Small intestine (tissue), 16 donors: ENCODE data around the gene RAB4A. TPM values are rescaled to one million over a fixed set of nuclear protein-coding genes. Genes with fewer than 3 reads are reported as not detected.

Experiments used
- DNase-seq, 2 donors: peaks; one replicate each; pipeline versions ENCODE4 v3.0.0 to v3.0.0-alpha.2; 2013
- FAIRE-seq: peaks from 2 replicates; lab custom pipeline; 2012; peaks lifted over from hg19 to GRCh38; lab: Jason Lieb, UNC
- H3K27ac ChIP-seq, 3 donors: one replicate each; pipeline ENCODE4 v1.5.1; 2013; ENCODE audit warnings: low read length in 2 of 3, mild to moderate bottlenecking in 2 of 3, control low read depth in 1 of 3, inconsistent platforms in 1 of 3, low read depth in 1 of 3, moderate library complexity in 1 of 3
- H3K27me3 ChIP-seq, 3 donors: one replicate each; pipeline ENCODE4 v1.6.1; 2013; ENCODE audit warnings: low read length in 3 of 3, inconsistent platforms in 1 of 3; ENCODE audit not compliant: control insufficient read depth in 3 of 3, insufficient read depth in 3 of 3
- H3K36me3 ChIP-seq, 3 donors: one replicate each; pipeline ENCODE4 v1.6.1; 2013; ENCODE audit warnings: low read length in 3 of 3, inconsistent platforms in 1 of 3, low read depth in 1 of 3, mild to moderate bottlenecking in 1 of 3, moderate library complexity in 1 of 3; ENCODE audit not compliant: control insufficient read depth in 3 of 3, insufficient read depth in 2 of 3
- H3K4me1 ChIP-seq, 3 donors: one replicate each; pipeline ENCODE4 v1.6.1; 2013; ENCODE audit warnings: low read length in 2 of 3, inconsistent platforms in 1 of 3, low read depth in 1 of 3, mild to moderate bottlenecking in 1 of 3, moderate library complexity in 1 of 3; ENCODE audit not compliant: control insufficient read depth in 3 of 3, insufficient read depth in 2 of 3
- H3K4me3 ChIP-seq, 3 donors: one replicate each; pipeline ENCODE4 v1.5.1; 2013; ENCODE audit warnings: low read length in 3 of 3, control low read depth in 1 of 3, inconsistent platforms in 1 of 3, low read depth in 1 of 3, mild to moderate bottlenecking in 1 of 3, moderate library complexity in 1 of 3
- H3K9me3 ChIP-seq, 2 donors: one replicate each; pipeline ENCODE4 v1.6.1; 2013; ENCODE audit warnings: low read depth in 1 of 2, low read length in 1 of 2; ENCODE audit not compliant: control insufficient read depth in 2 of 2, insufficient read depth in 1 of 2
- WGBS, 3 donors: extraction: QIAGEN DNeasy Blood & Tissue Kit; methylation state at CpG; one replicate each; pipeline ENCODE4 v1.1.7; 2013; 5-methylcytosine and 5-hydroxymethylcytosine counted together
- long read RNA-seq, 10 donors: transcript quantifications; one replicate each; lab custom pipeline, GENCODE V29; 2026
- polyA plus RNA-seq, 4 donors: library from polyadenylated mRNA; stranded (reverse) in 3 of 4; unstranded in 1 of 4; fragments of 200-250 nt in 3 of 4; fragments of 120-200 nt in 1 of 4; gene quantifications; one replicate each; pipeline versions ENCODE4 v1.2.1 to v1.2.3, GENCODE V29; 2013
- donor health status: healthy with polysubstance abuse.
- donor health status: control.
- donor health status: control.
- donor health status: Bipolar disorder and iron deficiency.
- donor health status: healthy.

RAB4A gene, protein sequence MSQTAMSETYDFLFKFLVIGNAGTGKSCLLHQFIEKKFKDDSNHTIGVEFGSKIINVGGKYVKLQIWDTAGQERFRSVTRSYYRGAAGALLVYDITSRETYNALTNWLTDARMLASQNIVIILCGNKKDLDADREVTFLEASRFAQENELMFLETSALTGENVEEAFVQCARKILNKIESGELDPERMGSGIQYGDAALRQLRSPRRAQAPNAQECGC
- 10 to 100 TPM; 30.0 to 63.9 (median 34.7) TPM for polyA plus RNA-seq
- long read RNA-seq, donor 1 = 0 reads
- long read RNA-seq, donor 2, transcript RAB4A-201 (8 exons, 2,966 nt) = major isoform, 10 of 11 reads
- long read RNA-seq, donor 2, partial matches to known transcripts = 0 of 11 reads
- long read RNA-seq, donor 2, other reads (novel, unspliced or antisense) = 0 of 11 reads
- long read RNA-seq, donor 3, transcript RAB4A-201 (8 exons, 2,966 nt) = major isoform, 24 of 39 reads
- long read RNA-seq, donor 3, partial matches to known transcripts = 13 of 39 reads
- long read RNA-seq, donor 3, other reads (novel, unspliced or antisense) = 0 of 39 reads
- long read RNA-seq, donor 4, partial matches to known transcripts = 0 of 1 reads
- long read RNA-seq, donor 4, other reads (novel, unspliced or antisense) = 0 of 1 reads
- long read RNA-seq, donor 5, transcript RAB4A-201 (8 exons, 2,966 nt) = major isoform, 7 of 13 reads
- long read RNA-seq, donor 5, partial matches to known transcripts = 6 of 13 reads
- long read RNA-seq, donor 5, other reads (novel, unspliced or antisense) = 0 of 13 reads
- long read RNA-seq, donor 6, transcript RAB4A-201 (8 exons, 2,966 nt) = major isoform, 24 of 26 reads
- long read RNA-seq, donor 6, partial matches to known transcripts = 0 of 26 reads
- long read RNA-seq, donor 6, other reads (novel, unspliced or antisense) = 0 of 26 reads
- long read RNA-seq, donor 7 = 0 reads
- long read RNA-seq, donor 8, partial matches to known transcripts = 0 of 1 reads
- long read RNA-seq, donor 8, other reads (novel, unspliced or antisense) = 0 of 1 reads
- long read RNA-seq, donor 9, partial matches to known transcripts = 0 of 2 reads
- long read RNA-seq, donor 9, other reads (novel, unspliced or antisense) = 0 of 2 reads
- long read RNA-seq, donor 10, transcript RAB4A-201 (8 exons, 2,966 nt) = major isoform, 41 of 43 reads
- long read RNA-seq, donor 10, partial matches to known transcripts = 0 of 43 reads
- long read RNA-seq, donor 10, other reads (novel, unspliced or antisense) = 0 of 43 reads

DNA sequence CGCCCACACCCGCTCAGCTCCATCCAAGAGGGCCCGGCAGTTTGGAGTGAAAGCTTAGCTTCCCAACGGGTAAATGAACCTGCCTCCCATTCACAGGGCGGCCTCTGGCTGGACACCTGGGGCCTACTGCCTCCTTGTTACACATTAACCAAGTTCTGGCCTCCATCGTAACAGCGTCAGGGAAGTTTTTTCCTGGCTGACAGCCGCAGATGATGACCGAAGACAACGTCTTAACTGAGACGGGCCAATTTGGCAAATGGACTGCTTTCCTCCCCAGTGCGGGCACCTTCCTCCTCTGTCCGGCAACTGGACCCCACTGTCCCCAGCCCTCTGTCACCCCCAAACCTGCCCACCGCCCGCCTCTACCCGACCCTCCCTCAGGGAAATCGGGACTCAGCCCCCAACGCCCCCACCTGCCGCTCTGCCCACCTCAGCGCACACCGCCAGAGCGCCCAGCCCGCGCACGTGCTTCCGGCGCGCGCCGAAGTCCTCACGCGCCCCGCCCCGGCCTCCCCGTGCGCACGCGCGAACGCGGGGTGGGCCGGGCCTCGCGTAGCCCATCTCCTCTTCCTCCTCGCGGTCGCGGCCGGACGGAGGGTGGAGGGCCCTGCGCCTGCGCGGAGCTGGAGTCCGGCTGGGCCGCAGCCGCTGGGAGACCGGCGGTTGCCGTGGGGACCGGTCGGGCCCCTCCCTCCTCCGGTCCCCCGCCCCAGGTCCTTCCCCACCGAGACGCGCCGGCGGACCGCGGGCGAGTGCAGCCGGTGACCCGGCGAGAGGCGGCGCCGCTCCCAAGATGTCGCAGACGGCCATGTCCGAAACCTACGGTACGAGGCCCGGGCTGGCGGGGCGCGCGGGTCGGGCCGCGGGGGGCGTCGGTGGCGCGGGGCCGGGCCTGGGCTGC is at the start of gene RAB4A:
Gene RAB4A (plus strand): TSS at position 565 of the 901 bp plus-strand sequence. CDS start 229 bp downstream, at position 794.
- Histone ChIP-seq H3K27me3 (no peaks in the 10 kb centered on the region), H3K4me1 (peaks cover 9 to 27% (median 10%) of the 10 kb centered on the region in 3 donors), H3K27ac (peak within 1 kb of the TSS; percentile 85 to 93 (median 91)), H3K9me3 (peaks cover 0 to 10% of the 10 kb centered on the region in 2 donors), H3K4me3 (peak within 1 kb of the TSS; percentile 70 to 94 (median 88)), H3K36me3 (no peaks in the 10 kb centered on the region)
- WGBS, 3 donors = 3 to 9% (median 8%) methylated on average over 50 to 95 of the region's 95 CpGs
- DNase-seq (peak; percentile 94 to 95), FAIRE-seq (no peak)

DNA sequence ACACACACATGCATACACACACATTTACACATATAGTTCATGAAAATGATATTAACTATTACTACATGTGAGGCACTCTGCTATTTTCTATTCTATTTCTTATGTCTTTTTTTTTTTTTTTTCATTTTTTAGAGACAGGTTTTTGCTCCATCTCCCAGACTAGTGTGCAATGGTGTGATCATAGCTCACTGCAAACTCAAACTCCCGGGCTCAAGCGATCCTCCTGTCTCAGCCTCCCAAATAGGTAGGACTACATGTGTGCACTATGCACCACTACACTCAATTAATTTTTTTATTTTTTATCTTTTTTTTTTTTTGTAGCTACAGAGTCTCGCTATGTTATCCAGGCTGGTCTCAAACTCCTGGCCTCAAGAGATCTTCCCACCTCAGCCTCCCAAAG is 48.8 kb upstream of the RAB4A start:
- Histone ChIP-seq H3K27me3 (no peaks in the 10 kb centered on the region), H3K4me3 (no peak overlapping the region), H3K36me3 (no peaks in the 10 kb centered on the region), H3K9me3 (no peaks in the 10 kb centered on the region), H3K27ac (peak overlapping the region in 2 of 3 donors; percentile 92 to 94), H3K4me1 (peaks cover 2 to 49% (median 3%) of the 10 kb centered on the region in 3 donors)
- no peak for DNase-seq
- FAIRE-seq = no peak
- 92 to 99% (median 95%) methylated on average over 3 of the region's 3 CpGs for WGBS, 3 donors

DNA sequence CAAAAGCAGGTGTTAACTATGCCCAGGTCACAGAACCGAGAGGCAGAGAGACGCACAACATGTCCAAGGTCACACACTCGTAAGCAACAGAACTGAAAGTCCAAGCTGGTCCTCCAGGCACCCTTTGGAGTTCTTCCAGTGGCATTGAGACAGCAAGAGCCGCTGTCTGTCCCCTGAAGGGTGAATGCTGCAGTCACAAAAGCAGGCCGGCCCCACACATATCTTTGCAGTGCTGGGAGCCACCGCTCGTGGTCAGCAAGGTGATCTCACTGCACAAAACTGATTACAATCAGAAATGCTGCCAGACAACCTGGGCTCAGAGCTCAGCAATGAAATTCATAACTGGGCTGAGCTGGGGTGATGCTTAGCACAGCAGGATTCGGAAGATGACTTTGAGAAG is 47.4 kb upstream of the RAB4A start:
- Histone ChIP-seq H3K9me3 (no peaks in the 10 kb centered on the region), H3K4me1 (peaks cover 2 to 51% (median 3%) of the 10 kb centered on the region in 3 donors), H3K27ac (peak overlapping the region; percentile 11 to 21 (median 12)), H3K36me3 (no peaks in the 10 kb centered on the region), H3K4me3 (no peak overlapping the region), H3K27me3 (no peaks in the 10 kb centered on the region)
- 21 to 60% (median 43%) methylated on average over 8 of the region's 8 CpGs for WGBS, 3 donors
- DNase-seq (peak; percentile 57 to 77), FAIRE-seq (no peak)

DNA sequence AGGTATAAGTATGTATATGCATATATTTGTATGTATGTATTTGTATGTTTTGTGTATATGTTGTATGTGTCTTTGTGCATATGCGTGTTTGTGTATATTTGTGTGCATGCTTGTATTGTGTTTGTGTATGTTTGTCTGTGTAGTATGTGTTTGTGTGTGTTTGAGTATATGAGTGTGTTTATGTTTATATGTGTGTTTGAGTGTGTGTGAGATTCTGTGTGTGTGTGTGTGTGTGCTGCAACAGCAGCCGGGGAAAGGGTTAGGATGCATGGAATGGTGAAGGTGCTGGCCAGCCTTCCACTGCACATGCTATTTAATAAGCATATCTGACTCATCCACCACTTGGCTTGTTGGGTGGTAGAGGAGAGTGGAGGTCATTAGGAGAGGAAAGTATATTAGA is 46.6 kb upstream of the RAB4A start:
- FAIRE-seq = no peak
- H3K4me1 ChIP-seq = peaks cover 2 to 55% (median 6%) of the 10 kb centered on the region in 3 donors
- WGBS, 3 donors = 58 to 68% (median 65%) methylated on average over 2 of the region's 2 CpGs

DNA sequence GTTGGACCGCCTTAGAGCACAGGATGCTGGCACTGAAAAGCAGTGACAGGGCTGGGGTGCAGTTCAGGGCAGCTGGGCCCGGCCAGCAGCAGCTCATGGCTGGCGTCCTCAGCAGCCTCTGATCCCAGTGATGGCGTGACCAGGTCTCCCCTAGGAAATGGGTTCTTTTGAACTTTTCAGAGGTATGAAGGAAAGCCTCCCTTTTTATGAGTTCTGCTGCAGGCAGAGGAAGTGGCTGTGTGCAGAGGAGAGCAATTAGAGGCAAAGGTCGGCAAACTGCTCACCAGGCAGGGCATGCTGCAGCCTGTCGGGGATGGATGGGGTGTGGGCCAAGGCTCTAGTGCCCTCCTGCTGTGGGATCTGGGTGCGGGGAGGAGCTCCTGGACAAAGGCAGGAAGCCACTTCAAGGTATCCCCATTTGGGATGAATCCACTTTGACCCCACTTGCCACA is 45.6 kb upstream of the RAB4A start:
- H3K36me3 ChIP-seq = no peaks in the 10 kb centered on the region
- no peak for FAIRE-seq
- peak; percentile 89 to 90 for DNase-seq
- no peaks in the 10 kb centered on the region for H3K27me3 ChIP-seq
- no peaks in the 10 kb centered on the region for H3K9me3 ChIP-seq
- H3K4me1 ChIP-seq = peaks cover 2 to 65% (median 6%) of the 10 kb centered on the region in 3 donors
- H3K4me3 ChIP-seq = no peak overlapping the region
- WGBS, 3 donors = 25 to 58% (median 44%) methylated on average over 7 of the region's 7 CpGs
- H3K27ac ChIP-seq = peak overlapping the region; percentile 18 to 71 (median 30)

More for the DNA sequence above, 46.6 kb upstream of the RAB4A start:
- Histone ChIP-seq H3K27ac (no peak overlapping the region), H3K36me3 (no peaks in the 10 kb centered on the region), H3K4me3 (no peak overlapping the region), H3K27me3 (no peaks in the 10 kb centered on the region), H3K9me3 (no peaks in the 10 kb centered on the region)
- DNase-seq = peak in 1 of 2 donors; percentile 48

DNA sequence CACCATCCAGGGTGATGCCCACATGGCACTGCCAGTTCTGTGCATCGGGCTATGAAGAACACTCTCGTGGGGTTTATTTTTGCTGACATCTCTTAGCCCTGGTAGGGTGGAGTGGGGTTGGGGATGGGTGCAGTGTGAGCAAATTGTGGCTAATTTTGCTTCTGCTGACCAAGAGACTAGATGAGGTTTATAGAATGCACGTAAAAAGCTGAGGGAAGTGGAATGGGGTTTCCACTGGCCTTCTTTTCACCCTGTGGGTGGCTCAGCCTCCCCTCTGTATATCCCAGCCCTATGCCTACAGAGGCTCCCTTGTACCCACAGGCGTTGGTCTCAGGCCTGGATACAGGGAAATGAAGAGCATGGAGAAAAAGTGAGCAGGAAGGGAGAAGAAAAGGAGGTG is 44.1 kb upstream of the RAB4A start:
- WGBS, 3 donors = 72 to 81% (median 78%) methylated on average over 4 of the region's 4 CpGs
- H3K4me1 ChIP-seq = peaks cover 2 to 51% (median 6%) of the 10 kb centered on the region in 3 donors
- no peaks in the 10 kb centered on the region for H3K9me3 ChIP-seq
- H3K27me3 ChIP-seq = no peaks in the 10 kb centered on the region
- no peak overlapping the region for H3K27ac ChIP-seq
- no peak for FAIRE-seq
- no peak for DNase-seq
- no peaks in the 10 kb centered on the region for H3K36me3 ChIP-seq
- no peak overlapping the region for H3K4me3 ChIP-seq

DNA sequence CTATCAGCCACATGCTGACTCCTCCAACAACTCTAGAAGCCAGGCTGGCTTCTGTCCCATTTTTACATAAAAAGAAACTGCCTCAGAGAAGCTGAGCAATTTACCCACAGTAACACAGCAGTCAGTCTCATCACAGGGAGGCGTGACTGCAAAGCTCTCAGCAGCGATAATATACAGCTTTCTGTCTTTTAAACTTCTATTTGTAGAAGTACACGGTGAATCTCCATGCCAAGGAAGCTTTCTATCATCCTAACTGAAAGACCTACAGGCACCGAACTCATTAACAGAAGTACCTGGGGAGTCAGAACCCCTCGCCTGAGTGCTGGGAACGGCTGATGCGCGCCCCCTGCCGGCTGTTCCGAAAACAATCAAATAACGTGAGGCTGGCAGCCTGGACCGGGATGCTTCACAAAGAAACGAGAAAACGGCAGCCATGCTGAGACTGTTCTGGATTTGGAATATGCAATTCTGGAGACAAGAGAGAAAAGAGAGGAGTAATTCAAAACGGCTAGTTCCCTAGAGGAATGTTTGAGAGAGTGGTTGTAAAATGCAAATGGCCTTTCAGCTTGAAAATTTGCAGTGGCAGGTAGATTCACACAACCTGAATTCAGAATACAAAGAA is 43.5 kb upstream of the RAB4A start:
- DNase-seq (peak; percentile 83 to 89), FAIRE-seq (no peak)
- no peaks in the 10 kb centered on the region for H3K9me3 ChIP-seq
- H3K4me3 ChIP-seq = no peak overlapping the region
- 4 to 9% (median 8%) methylated on average over 15 of the region's 15 CpGs for WGBS, 3 donors
- H3K36me3 ChIP-seq = no peaks in the 10 kb centered on the region
- H3K4me1 ChIP-seq = peaks cover 2 to 46% (median 3%) of the 10 kb centered on the region in 3 donors
- no peaks in the 10 kb centered on the region for H3K27me3 ChIP-seq
- H3K27ac ChIP-seq = no peak overlapping the region
